GM19239 (cell line): ENCODE measurements around the gene CAMK2G.
"Not testable (repeated sequence)": the region's sequence is repeated elsewhere in the genome, so short reads cannot be mapped to it uniquely, and the experiment has no call there.

Source experiments
- DNase-seq: peaks from one replicate; pipeline ENCODE4 v3.0.0; 2011; ENCODE audit warnings: low spot score; ENCODE audit not compliant: insufficient read length
- FAIRE-seq: peaks from 2 replicates; lab custom pipeline; 2011; peaks lifted over from hg19 to GRCh38; lab: Jason Lieb, UNC

Gene CAMK2G

GRCh38 chr10:73905256-73906020, 31.1 kb upstream of the CAMK2G start:
- no peak for DNase-seq
- no peak for FAIRE-seq

GRCh38 chr10:73902351-73902750, 28.0 kb upstream of the CAMK2G start:
- no peak for FAIRE-seq
- DNase-seq = no peak

GRCh38 chr10:73901261-73901660, 26.9 kb upstream of the CAMK2G start:
- FAIRE-seq (no peak), DNase-seq (no peak)

- no peak for DNase-seq
- no peak for FAIRE-seq
Observed at GRCh38 chr10:73900064-73900463, 25.7 kb upstream of the CAMK2G start.

GRCh38 chr10:73899423-73899822, 25.1 kb upstream of the CAMK2G start:
- FAIRE-seq = no peak

GRCh38 chr10:73898730-73899410, 24.5 kb upstream of the CAMK2G start:
- DNase-seq (no peak), FAIRE-seq (no peak)

More at GRCh38 chr10:73899423-73899822, 25.1 kb upstream of the CAMK2G start:
- DNase-seq = no peak

- DNase-seq (no peak), FAIRE-seq (no peak)
Observed at GRCh38 chr10:73897693-73898092, 23.3 kb upstream of the CAMK2G start.

- DNase-seq, FAIRE-seq: not testable (repeated sequence)
Observed at GRCh38 chr10:73895381-73895780, 21.0 kb upstream of the CAMK2G start.

- FAIRE-seq = no peak
Observed at GRCh38 chr10:73894245-73894971, 20.1 kb upstream of the CAMK2G start.

GRCh38 chr10:73893426-73893825, 19.1 kb upstream of the CAMK2G start:
- no peak for DNase-seq
- no peak for FAIRE-seq

More at GRCh38 chr10:73894245-73894971, 20.1 kb upstream of the CAMK2G start:
- no peak for DNase-seq

GRCh38 chr10:73892310-73893030, 18.1 kb upstream of the CAMK2G start:
- FAIRE-seq (no peak), DNase-seq (no peak)

GRCh38 chr10:73891540-73891939, 17.2 kb upstream of the CAMK2G start:
- FAIRE-seq = no peak
- no peak for DNase-seq

GRCh38 chr10:73890830-73891229, 16.5 kb upstream of the CAMK2G start:
- not testable (repeated sequence) for FAIRE-seq, DNase-seq

- DNase-seq (no peak), FAIRE-seq (no peak)
Observed at GRCh38 chr10:73890261-73890660, 15.9 kb upstream of the CAMK2G start.

- FAIRE-seq, DNase-seq: not testable (repeated sequence)
Observed at GRCh38 chr10:73889416-73889815, 15.1 kb upstream of the CAMK2G start.

- no peak for FAIRE-seq
- no peak for DNase-seq
Observed at GRCh38 chr10:73889014-73889413, 14.7 kb upstream of the CAMK2G start.

GRCh38 chr10:73888514-73888913, 14.2 kb upstream of the CAMK2G start:
- DNase-seq = no peak
- FAIRE-seq = no peak

- no peak for DNase-seq
- FAIRE-seq = no peak
Observed at GRCh38 chr10:73887294-73888039, 13.1 kb upstream of the CAMK2G start.

GRCh38 chr10:73886661-73887293, 12.4 kb upstream of the CAMK2G start:
- no peak for FAIRE-seq
- DNase-seq = no peak
